Urinary bladder (tissue), 4 donors: ENCODE measurements around the gene KIF20B. TPM values are rescaled to one million over a fixed set of nuclear protein-coding genes. Genes with fewer than 3 reads are reported as not detected.
"Not testable (repeated sequence)": the region's sequence is repeated elsewhere in the genome, so short reads cannot be mapped to it uniquely, and the experiment has no call there.

Experiments used
- DNase-seq: peaks from one replicate; pipeline ENCODE4 v3.0.0-alpha.2; 2015; ENCODE audit errors: extremely low spot score
- H3K27ac ChIP-seq: one replicate; pipeline ENCODE4 v1.5.1; 2013; ENCODE audit warnings: low read depth, mild to moderate bottlenecking, moderate library complexity
- H3K36me3 ChIP-seq: one replicate; pipeline ENCODE4 v1.6.1; 2013; ENCODE audit warnings: mild to moderate bottlenecking, moderate library complexity; ENCODE audit not compliant: insufficient read depth
- H3K4me1 ChIP-seq: one replicate; pipeline ENCODE4 v1.6.1; 2013; ENCODE audit warnings: mild to moderate bottlenecking, moderate library complexity; ENCODE audit not compliant: insufficient read depth
- H3K4me3 ChIP-seq: one replicate; pipeline ENCODE4 v1.5.1; 2013; ENCODE audit warnings: low read depth, low read length
- WGBS: extraction: QIAGEN DNeasy Blood & Tissue Kit; methylation state at CpG from one replicate; pipeline ENCODE4 v1.1.7; 2013; 5-methylcytosine and 5-hydroxymethylcytosine counted together
- polyA plus RNA-seq: library from polyadenylated mRNA; stranded (reverse); fragments of 200-250 nt; gene quantifications from one replicate; pipeline ENCODE4 v1.2.3, GENCODE V29; 2013
- total RNA-seq: library from RNA; depleted of rRNA; stranded (reverse); fragments of >200 nt; gene quantifications from one replicate; pipeline ENCODE4 v1.2.3, GENCODE V29; 2014
- donor health status: healthy with polysubstance abuse.
- donor health status: healthy.

KIF20B gene
- total and polyA plus RNA-seq, 2 donors, result 2.4 to 24.5 TPM

DNA sequence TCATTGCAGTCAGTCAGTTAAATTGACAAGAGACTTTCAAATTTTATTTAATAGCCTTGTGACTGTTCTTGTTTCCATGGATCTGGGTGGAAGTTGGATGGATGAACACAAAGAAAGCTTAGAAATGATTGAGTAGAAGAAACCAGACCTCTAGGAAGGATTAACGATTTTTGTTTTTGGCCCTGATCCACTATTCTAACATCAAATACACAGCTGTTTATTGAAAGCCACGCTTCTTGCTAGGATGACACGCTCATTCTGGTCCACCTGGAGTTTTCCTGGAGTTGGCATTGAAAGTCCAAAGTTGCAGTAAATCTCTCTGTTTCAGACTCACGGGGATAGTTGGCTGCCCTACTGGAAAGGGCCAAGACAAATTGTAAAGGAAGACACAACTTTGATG lies 108.4 kb downstream of the KIF20B start:
- DNase-seq, result no peak
- H3K4me1 ChIP-seq, result no peaks in the 10 kb centered on the region
- peak overlapping the region; percentile 48 for H3K4me3 ChIP-seq
- 72% methylated on average over 4 of the region's 4 CpGs for WGBS
- no peaks in the 10 kb centered on the region for H3K36me3 ChIP-seq
- H3K27ac ChIP-seq, result no peak overlapping the region

- WGBS, result 87% methylated on average over 4 of the region's 4 CpGs
- DNase-seq, result no peak
- H3K4me3 ChIP-seq, result no peak overlapping the region
- no peaks in the 10 kb centered on the region for H3K4me1 ChIP-seq
- no peaks in the 10 kb centered on the region for H3K36me3 ChIP-seq
- H3K27ac ChIP-seq, result no peak overlapping the region
Observed at GRCh38 chr10:89810908-89811525, 109.6 kb downstream of the KIF20B start.

GRCh38 chr10:89813546-89813945 lies 112.2 kb downstream of the KIF20B start:
- H3K4me1 ChIP-seq, result no peaks in the 10 kb centered on the region
- 39% methylated on average over 3 of the region's 3 CpGs for WGBS
- H3K27ac ChIP-seq, result no peak overlapping the region
- no peak for DNase-seq
- H3K36me3 ChIP-seq, result no peaks in the 10 kb centered on the region
- H3K4me3 ChIP-seq, result no peak overlapping the region

DNA sequence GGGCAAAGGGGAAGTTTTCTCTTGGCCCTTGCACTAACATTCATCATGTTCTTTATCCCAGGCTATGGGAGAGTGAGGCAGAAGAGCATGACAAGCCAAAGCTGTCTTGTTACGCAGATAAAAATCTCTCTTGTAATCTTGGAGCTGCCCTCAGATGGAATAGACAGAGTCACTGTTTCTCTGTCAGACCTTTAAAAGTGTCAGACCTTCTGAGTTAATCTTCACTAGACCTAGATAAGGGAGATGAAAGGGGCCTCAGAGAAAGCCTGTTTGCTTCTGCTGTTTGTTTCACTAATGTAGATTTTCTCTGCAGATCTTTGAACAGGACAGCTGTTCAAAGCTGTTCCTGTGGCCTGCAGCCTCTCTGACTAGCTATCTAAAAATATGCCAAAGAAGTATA lies 112.9 kb downstream of the KIF20B start:
- no peaks in the 10 kb centered on the region for H3K4me1 ChIP-seq
- 25% methylated on average over 1 of the region's 1 CpG for WGBS
- DNase-seq, result no peak
- no peak overlapping the region for H3K27ac ChIP-seq
- H3K36me3 ChIP-seq, result no peaks in the 10 kb centered on the region
- no peak overlapping the region for H3K4me3 ChIP-seq

DNA sequence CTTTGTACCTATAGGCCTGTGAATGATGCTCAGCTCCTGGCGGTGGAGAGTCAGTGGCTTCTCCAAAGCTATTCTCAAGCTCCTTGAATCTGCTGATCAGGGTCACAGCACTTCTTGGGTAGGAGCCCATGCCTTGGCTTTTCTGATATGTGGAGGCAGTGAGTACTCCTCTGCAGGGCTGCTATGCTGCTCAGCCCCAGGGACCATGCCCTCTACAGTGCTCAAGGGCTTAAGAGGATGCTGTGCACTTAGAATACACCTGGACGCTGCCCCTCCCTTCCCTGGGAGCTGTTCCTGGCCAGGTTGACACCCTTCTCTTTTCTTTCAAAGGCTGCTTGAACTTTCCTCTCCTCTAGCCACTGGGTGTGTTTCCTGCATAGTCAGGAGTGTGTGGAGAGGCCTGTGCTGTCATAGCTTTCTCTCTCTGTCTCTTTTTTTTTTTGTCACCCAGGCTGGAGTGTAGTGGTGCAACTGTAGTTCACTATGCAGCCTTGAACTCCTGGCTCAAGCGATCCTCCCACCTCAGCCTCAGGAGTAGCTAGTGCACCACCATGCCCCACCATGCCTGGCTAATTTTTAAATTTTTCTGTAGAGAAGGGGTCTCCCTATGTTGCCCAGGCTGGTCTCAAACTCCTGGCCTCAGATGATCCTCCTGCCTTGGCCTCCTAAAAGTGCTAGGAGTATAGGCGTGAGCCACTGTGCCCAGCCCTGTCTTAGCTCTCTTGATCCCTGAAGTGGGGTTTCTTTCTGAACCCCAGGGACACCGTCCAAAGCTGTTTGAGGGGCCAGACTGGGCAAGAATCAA lies 113.9 kb downstream of the KIF20B start:
- DNase-seq, result no peak
- H3K36me3 ChIP-seq, result no peaks in the 10 kb centered on the region
- no peaks in the 10 kb centered on the region for H3K4me1 ChIP-seq
- 93% methylated on average over 5 of the region's 5 CpGs for WGBS
- no peak overlapping the region for H3K27ac ChIP-seq
- no peak overlapping the region for H3K4me3 ChIP-seq

DNA sequence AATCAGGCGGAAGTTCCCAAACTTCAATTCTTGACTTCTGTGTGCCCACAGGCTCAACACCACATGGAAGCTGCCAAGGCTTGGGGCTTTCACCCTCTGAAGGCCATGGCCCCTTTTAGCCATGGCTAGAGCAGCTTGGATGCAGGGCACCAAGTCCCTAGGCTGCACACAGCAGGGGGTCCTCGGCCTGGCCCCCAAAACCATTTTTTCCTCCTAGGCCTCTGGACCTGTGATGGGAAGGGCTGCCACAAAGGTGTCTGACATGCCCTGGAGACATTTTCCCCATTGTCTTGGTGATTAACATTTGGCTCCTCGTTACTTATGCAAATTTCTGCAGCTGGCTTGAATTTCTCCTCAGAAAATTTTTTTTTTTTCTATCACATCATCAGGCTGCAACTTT lies 117.6 kb downstream of the KIF20B start:
- DNase-seq, H3K36me3 ChIP-seq, H3K4me3 ChIP-seq, H3K4me1 ChIP-seq, H3K27ac ChIP-seq: not testable (repeated sequence)
- 93% methylated on average over 3 of the region's 3 CpGs for WGBS

Other genes starting within 250 kb of the KIF20B start
- 4.2 TPM for gene SLC16A12, start 166.0 kb upstream of the KIF20B start, total RNA-seq
- 1.1 TPM for gene SLC16A12, start 166.0 kb upstream of the KIF20B start, polyA plus RNA-seq
- gene PANK1, start 56.3 kb upstream of the KIF20B start, total RNA-seq, result 11.6 TPM
- 2.5 TPM for gene PANK1, start 56.3 kb upstream of the KIF20B start, polyA plus RNA-seq